K562 (cell line): ENCODE measurements around the gene GAPVD1. TPM values are rescaled to one million over a fixed set of nuclear protein-coding genes. Genes with fewer than 3 reads are reported as not detected.

Source experiments
- CHD1 ChIP-seq: fragments of 200-600 bp; sonication (generic); IDR thresholded peaks from one replicate; pipeline ENCODE4 v1.6.1; 2012; ENCODE audit warnings: mild to moderate bottlenecking, moderate library complexity, low read length, inconsistent platforms
- GABPB1 ChIP-seq: sonication (generic); formaldehyde crosslinking; IDR thresholded peaks from 2 replicates; pipeline ENCODE4 v1.8.0; 2022; ENCODE audit warnings: mild to moderate bottlenecking, missing genetic modification reagents
- HEY1 ChIP-seq: fragments of 250-450 bp; sonication (Bioruptor Pico); IDR thresholded peaks from 2 replicates; pipeline ENCODE4 v1.5.0; 2020; ENCODE audit warnings: mild to moderate bottlenecking, moderate library complexity, borderline replicate concordance
- KLF6 ChIP-seq: fragments of 250-450 bp; sonication (Bioruptor Pico); IDR thresholded peaks from 2 replicates; pipeline ENCODE4 v1.4.0; 2020; ENCODE audit warnings: mild to moderate bottlenecking, moderate library complexity, borderline replicate concordance
- MTA2 ChIP-seq: fragments of 450-650 bp; IDR thresholded peaks from 2 replicates; pipeline ENCODE4 v1.6.1; 2016; ENCODE audit warnings: low read depth
- NFIX ChIP-seq: fragments of 250-450 bp; sonication (Bioruptor Pico); IDR thresholded peaks from 2 replicates; pipeline ENCODE4 v1.4.0; 2020; ENCODE audit warnings: low read depth, mild to moderate bottlenecking, moderate library complexity
- RHOXF2B ChIP-seq: fragments of 250-450 bp; sonication (Bioruptor Pico); conservative IDR thresholded peaks from 2 replicates; pipeline ENCODE4 v1.5.1; 2021
- SRSF3 ChIP-seq: fragments of 200-400 bp; formaldehyde crosslinking; IDR thresholded peaks from 2 replicates; pipeline ENCODE4 v1.6.1; 2016; ENCODE audit warnings: mild to moderate bottlenecking, low read length, moderate library complexity; ENCODE audit not compliant: insufficient read depth
- STAG1 ChIP-seq: sonication (generic); formaldehyde crosslinking; IDR thresholded peaks from 2 replicates; pipeline ENCODE4 v1.5.0; 2020; ENCODE audit warnings: missing genetic modification reagents, borderline replicate concordance
- THRAP3 ChIP-seq: fragments of 450-650 bp; IDR thresholded peaks from 2 replicates; pipeline ENCODE4 v1.6.1; 2016; ENCODE audit warnings: mild to moderate bottlenecking, inconsistent platforms, borderline replicate concordance
- ZNF175 ChIP-seq: fragments of 200-800 bp; sonication (Bioruptor generic); IDR thresholded peaks from 2 replicates; pipeline ENCODE4 v1.6.1; 2016; ENCODE audit warnings: low read depth, mild to moderate bottlenecking, missing genetic modification characterization, missing compliant biosample characterization
- ZNF3 ChIP-seq: fragments of 250-450 bp; sonication (Bioruptor Pico); IDR thresholded peaks from 2 replicates; pipeline ENCODE4 v1.5.0; 2021; ENCODE audit warnings: mild to moderate bottlenecking, moderate library complexity
- ZNF311 ChIP-seq: fragments of 250-450 bp; sonication (Bioruptor Pico); IDR thresholded peaks from 2 replicates; pipeline ENCODE4 v1.4.0; 2020; ENCODE audit warnings: mild to moderate bottlenecking, moderate library complexity
- ZNF41 ChIP-seq: fragments of 250-450 bp; sonication (Bioruptor Pico); conservative IDR thresholded peaks from 2 replicates; pipeline ENCODE4 v1.4.0; 2020; ENCODE audit warnings: mild to moderate bottlenecking
- ZNF644 ChIP-seq: fragments of 200-800 bp; sonication (Bioruptor generic); IDR thresholded peaks from 2 replicates; pipeline ENCODE4 v1.6.1; 2016; ENCODE audit warnings: low read depth, missing genetic modification characterization, missing compliant biosample characterization
- polyA plus RNA-seq, 8 experiments: library from polyadenylated mRNA; depleted of rRNA in 4 of 8; stranded (reverse) in 5 of 8; unstranded in 3 of 8; fragments of >200 nt; fragmentation: Nextera tagmentation in 2 of 8; fragmentation: Illumina TruSeq in 1 of 8; extraction: Ambion mirVana in 2 of 8; extraction: Trizol in 1 of 8; gene quantifications; 2 replicates each; pipeline versions ENCODE4 v1.2.1 to v1.2.3, GENCODE V29; 2011 to 2014; ENCODE audit warnings: inconsistent platforms in 1 of 8, missing spikeins in 1 of 8
- total RNA-seq, 7 experiments: library from RNA; depleted of rRNA in 6 of 7; stranded (reverse); fragments of >200 nt in 6 of 7; fragmentation: Illumina TruSeq in 2 of 7; extraction: Trizol in 2 of 7; gene quantifications; 2 replicates each; pipeline versions ENCODE4 v1.2.1 to v1.2.3, GENCODE V29; 2011 to 2021; ENCODE audit warnings: low replicate concordance in 1 of 7
- TF ChIP-seq, protein P1 (sequence below): fragments of 200-800 bp; sonication (Bioruptor generic); IDR thresholded peaks from 2 replicates; pipeline ENCODE4 v1.6.1; 2017; ENCODE audit warnings: missing genetic modification characterization, missing compliant biosample characterization
- TF ChIP-seq, protein P2 (sequence below), 2 experiments: fragments of 450-650 bp; IDR thresholded peaks; 2 replicates each; pipeline ENCODE4 v1.6.1; 2018; ENCODE audit warnings: mild to moderate bottlenecking in 2 of 2, low read depth in 1 of 2; ENCODE audit not compliant: partially characterized antibody in 2 of 2
- TF ChIP-seq, protein P3 (sequence below): fragments of 250-450 bp; sonication (Bioruptor Pico); IDR thresholded peaks from 2 replicates; pipeline ENCODE4 v1.8.0; 2022; ENCODE audit warnings: inconsistent platforms, mild to moderate bottlenecking, moderate library complexity, borderline replicate concordance
- TF ChIP-seq, protein P4 (sequence below): fragments of 450-650 bp; IDR thresholded peaks from one replicate; pipeline ENCODE4 v1.6.1; 2018; ENCODE audit warnings: mild to moderate bottlenecking, moderate library complexity; ENCODE audit not compliant: partially characterized antibody

Gene GAPVD1
- total and polyA plus RNA-seq, 9 of the 15 experiments (the other 6 are each of a cell fraction or from before 2014, with no cell fraction given), result 9.5 to 66.1 (median 45.5) TPM

DNA sequence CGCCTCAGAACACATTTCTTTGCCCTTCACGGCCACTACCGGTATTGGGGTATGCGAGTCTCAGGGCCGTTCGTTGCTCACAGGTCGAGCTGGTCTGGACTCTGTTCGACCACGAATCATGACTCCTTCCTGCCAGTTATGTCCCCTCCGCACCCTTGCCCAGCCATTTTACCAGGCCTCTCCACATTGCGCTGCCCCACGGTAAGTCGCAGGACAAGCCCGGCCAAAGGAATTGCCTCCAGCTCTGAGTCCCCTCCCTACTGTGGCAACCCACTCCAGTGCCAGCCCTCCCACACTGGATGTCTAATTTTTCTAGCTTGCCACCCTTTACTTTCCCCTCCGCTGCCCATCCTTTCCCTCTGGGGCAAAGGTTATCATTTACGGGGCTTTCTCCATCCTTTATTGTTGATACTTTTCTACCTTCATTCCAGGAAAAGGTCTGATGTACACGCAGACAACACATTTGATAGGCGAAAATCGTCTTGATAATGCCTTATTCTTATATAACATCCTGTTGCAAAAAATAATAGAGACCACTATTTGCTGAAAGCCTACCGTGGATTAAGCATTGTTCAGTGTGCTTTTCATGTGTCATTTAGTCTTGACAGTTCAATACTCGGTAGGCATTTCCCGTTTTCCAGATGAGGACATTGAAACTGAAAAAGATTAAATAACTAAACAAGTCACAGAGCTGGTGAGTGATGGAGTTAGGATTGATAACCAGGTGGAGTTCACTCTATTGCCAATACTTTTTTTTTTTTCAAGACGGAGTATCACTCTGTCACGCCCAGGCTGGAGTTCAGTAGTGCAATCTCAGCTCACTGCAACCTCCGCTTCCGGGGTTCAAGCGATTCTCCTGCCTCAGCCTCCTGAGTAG, 19.5 kb upstream of the GAPVD1 start (continued):
- no peak for TF ChIP-seq ZNF3 (CRISPR knock-in tag)
- peak; percentile 61; the same call in 1 of the 2 replicates for TF ChIP-seq ZNF311
- TF ChIP-seq, protein P1, sequence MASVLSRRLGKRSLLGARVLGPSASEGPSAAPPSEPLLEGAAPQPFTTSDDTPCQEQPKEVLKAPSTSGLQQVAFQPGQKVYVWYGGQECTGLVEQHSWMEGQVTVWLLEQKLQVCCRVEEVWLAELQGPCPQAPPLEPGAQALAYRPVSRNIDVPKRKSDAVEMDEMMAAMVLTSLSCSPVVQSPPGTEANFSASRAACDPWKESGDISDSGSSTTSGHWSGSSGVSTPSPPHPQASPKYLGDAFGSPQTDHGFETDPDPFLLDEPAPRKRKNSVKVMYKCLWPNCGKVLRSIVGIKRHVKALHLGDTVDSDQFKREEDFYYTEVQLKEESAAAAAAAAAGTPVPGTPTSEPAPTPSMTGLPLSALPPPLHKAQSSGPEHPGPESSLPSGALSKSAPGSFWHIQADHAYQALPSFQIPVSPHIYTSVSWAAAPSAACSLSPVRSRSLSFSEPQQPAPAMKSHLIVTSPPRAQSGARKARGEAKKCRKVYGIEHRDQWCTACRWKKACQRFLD (CRISPR knock-in tag), result peak; percentile 39; the same call in 1 of the 2 replicates
- TF ChIP-seq CHD1, result peak; percentile 65
- TF ChIP-seq RHOXF2B (CRISPR knock-in tag), result peak; percentile 62; the same call in 1 of the 2 replicates
- TF ChIP-seq ZNF644 (tag), result no peak; the same call in none of the 2 replicates
- no peak for TF ChIP-seq NFIX
- TF ChIP-seq STAG1, result no peak
- no peak for TF ChIP-seq GABPB1 (CRISPR knock-in tag)
- TF ChIP-seq KLF6 (CRISPR knock-in tag), result peak; percentile 43; the same call in 1 of the 2 replicates
- TF ChIP-seq, protein P2, sequence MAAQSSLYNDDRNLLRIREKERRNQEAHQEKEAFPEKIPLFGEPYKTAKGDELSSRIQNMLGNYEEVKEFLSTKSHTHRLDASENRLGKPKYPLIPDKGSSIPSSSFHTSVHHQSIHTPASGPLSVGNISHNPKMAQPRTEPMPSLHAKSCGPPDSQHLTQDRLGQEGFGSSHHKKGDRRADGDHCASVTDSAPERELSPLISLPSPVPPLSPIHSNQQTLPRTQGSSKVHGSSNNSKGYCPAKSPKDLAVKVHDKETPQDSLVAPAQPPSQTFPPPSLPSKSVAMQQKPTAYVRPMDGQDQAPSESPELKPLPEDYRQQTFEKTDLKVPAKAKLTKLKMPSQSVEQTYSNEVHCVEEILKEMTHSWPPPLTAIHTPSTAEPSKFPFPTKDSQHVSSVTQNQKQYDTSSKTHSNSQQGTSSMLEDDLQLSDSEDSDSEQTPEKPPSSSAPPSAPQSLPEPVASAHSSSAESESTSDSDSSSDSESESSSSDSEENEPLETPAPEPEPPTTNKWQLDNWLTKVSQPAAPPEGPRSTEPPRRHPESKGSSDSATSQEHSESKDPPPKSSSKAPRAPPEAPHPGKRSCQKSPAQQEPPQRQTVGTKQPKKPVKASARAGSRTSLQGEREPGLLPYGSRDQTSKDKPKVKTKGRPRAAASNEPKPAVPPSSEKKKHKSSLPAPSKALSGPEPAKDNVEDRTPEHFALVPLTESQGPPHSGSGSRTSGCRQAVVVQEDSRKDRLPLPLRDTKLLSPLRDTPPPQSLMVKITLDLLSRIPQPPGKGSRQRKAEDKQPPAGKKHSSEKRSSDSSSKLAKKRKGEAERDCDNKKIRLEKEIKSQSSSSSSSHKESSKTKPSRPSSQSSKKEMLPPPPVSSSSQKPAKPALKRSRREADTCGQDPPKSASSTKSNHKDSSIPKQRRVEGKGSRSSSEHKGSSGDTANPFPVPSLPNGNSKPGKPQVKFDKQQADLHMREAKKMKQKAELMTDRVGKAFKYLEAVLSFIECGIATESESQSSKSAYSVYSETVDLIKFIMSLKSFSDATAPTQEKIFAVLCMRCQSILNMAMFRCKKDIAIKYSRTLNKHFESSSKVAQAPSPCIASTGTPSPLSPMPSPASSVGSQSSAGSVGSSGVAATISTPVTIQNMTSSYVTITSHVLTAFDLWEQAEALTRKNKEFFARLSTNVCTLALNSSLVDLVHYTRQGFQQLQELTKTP (IDR thresholded peaks at IDR 0.05; ENCODE audit: low read depth in 1 of 2, partially characterized antibody in 2 of 2), result no peak
- TF ChIP-seq SRSF3, result 0 out of 2 replicates have a peak, but pooled peaks have one; percentile 68
- peak; percentile 51 for TF ChIP-seq ZNF41 (CRISPR knock-in tag)
- no peak for TF ChIP-seq MTA2
- TF ChIP-seq THRAP3, result no peak
- TF ChIP-seq, protein P3, sequence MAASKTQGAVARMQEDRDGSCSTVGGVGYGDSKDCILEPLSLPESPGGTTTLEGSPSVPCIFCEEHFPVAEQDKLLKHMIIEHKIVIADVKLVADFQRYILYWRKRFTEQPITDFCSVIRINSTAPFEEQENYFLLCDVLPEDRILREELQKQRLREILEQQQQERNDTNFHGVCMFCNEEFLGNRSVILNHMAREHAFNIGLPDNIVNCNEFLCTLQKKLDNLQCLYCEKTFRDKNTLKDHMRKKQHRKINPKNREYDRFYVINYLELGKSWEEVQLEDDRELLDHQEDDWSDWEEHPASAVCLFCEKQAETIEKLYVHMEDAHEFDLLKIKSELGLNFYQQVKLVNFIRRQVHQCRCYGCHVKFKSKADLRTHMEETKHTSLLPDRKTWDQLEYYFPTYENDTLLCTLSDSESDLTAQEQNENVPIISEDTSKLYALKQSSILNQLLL, result no peak
- TF ChIP-seq, protein P4, sequence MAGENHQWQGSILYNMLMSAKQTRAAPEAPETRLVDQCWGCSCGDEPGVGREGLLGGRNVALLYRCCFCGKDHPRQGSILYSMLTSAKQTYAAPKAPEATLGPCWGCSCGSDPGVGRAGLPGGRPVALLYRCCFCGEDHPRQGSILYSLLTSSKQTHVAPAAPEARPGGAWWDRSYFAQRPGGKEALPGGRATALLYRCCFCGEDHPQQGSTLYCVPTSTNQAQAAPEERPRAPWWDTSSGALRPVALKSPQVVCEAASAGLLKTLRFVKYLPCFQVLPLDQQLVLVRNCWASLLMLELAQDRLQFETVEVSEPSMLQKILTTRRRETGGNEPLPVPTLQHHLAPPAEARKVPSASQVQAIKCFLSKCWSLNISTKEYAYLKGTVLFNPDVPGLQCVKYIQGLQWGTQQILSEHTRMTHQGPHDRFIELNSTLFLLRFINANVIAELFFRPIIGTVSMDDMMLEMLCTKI, result no peak
- TF ChIP-seq ZNF175 (CRISPR knock-in tag), result 0 out of 2 replicates have a peak, but pooled peaks have one; percentile 27
- no peak for TF ChIP-seq HEY1 (CRISPR knock-in tag)
